GM18868 (cell line): ENCODE results near the gene SLC66A2.
A peak's percentile ranks its signal among the peaks of the same experiment; 100 is the strongest.
"Not testable (repeated sequence)": the region's sequence is repeated elsewhere in the genome, so short reads cannot be mapped to it uniquely, and the experiment has no call there.

ENCODE experiments used
- ATAC-seq: cut with Tn5 transposase; IDR thresholded peaks from one replicate; pipeline ENCODE4 v1.9.1; 2021; ENCODE audit warnings: mild to moderate bottlenecking, moderate library complexity; ENCODE audit not compliant: unreplicated experiment

The SLC66A2 gene

DNA sequence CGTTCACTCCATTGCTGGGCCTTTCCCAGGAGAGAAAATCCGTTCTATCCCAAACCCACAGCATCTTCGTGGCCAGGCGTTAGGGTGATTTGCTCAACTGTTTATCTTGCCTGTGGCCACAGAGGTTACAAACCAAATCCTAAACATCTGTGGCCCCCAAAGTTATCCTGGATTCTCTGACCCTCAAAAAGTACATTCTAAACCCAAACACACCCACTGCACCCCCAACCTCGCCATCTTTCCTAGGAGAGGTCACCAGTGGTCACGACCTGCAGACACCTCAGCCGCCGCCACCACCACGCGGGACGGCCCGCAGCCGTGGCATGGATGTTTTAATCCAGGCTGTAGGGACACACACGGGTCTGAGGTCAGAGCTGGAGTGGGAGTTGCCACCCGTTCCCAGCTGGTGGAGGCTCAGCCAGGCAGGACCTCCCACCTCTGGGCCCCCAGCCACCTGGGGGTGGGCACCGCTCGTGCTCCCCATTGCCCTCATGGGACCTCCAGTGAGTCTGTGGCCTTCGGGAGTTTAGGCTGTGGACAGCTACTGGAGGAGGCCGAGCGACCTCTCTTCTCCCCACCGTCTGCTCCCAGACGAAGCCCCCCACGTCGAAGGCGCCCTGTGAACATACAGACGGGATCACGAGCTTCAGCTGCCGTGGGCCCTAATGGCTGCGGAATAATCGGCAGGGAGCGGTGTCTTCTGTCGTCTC lies 81.7 kb downstream of the SLC66A2 start:
- no peak for ATAC-seq

GRCh38 chr18:79868811-79869541 lies 82.5 kb downstream of the SLC66A2 start:
- ATAC-seq, result no peak

GRCh38 chr18:79868168-79868784 lies 83.2 kb downstream of the SLC66A2 start:
- ATAC-seq, result no peak

DNA sequence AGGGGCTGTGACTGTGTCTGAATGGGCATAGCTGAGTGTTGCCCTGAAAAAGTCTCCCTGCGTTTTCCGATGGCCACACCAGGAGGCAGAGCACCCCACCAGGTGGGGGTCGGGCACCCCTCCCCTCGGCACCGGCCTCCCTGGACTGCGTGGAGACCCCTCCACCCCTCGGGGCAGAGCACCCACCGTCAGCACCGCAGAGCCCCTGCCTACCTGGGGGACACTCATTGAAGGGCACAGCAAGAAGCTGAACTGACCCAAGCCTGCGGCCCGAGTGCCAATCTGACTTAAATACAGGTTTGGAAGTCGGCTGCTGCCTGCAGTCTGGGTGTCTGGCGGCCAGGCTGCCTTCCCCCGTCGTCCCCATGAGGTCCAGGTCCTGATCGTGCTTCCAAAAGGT lies 83.8 kb downstream of the SLC66A2 start:
- ATAC-seq, result no peak

- ATAC-seq, result no peak
Observed at GRCh38 chr18:79866889-79867574, 84.4 kb downstream of the SLC66A2 start.

- ATAC-seq, result not testable (repeated sequence)
Observed at GRCh38 chr18:79865951-79866350, 85.5 kb downstream of the SLC66A2 start.

DNA sequence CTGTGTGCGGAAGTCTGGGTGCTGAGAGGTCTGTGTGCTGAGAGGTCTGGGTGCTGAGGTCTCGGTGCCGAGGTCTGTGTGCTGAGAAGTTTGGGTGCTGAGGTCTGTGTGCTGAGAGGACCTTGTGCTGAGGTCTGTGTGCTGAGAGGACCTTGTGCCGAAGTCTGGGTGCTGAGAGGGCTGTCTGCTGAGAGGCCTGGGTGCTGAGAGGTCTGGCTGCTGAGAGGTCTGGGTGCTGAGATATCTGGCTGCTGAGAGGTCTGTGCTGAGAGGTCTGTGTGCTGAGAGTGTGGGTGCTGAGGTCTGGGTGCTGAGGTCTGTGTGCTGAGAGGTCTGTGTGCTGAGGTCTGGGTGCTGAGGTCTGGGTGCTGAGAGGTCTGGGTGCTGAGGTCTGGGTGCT lies 86.5 kb downstream of the SLC66A2 start:
- ATAC-seq, result not testable (repeated sequence)

DNA sequence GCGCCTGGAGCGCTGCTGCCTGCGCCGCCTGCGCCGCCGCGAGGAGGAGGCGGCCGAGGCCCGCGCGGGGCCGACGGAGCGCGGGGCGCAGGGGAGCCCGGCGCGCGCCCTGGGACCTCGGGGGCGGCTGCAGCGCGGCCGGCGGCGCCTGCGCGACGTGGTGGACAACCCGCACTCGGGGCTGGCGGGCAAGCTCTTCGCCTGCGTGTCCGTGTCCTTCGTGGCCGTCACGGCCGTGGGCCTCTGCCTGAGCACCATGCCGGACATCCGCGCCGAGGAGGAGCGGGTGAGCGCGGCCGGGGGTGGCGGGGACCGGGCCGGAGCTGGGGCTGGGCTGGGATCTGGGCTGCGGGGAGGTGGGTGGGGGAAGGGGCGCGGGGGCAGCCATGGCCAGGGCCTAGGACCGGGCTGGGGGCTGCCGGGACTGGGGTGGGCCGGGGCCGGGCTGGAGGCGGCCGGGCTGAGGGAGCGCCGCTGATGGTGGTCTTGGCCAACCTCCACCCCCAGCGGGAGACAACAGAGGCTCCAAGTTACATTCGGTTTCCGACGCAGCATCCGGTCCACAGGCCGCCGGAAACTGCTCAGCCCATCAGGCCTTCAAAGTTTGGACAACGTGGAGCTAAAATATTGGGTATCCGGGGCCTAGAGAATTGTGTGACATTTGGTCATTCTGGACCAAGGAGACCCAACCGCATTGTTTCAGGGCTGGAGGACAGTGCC lies 87.3 kb downstream of the SLC66A2 start:
- ATAC-seq, result no peak

DNA sequence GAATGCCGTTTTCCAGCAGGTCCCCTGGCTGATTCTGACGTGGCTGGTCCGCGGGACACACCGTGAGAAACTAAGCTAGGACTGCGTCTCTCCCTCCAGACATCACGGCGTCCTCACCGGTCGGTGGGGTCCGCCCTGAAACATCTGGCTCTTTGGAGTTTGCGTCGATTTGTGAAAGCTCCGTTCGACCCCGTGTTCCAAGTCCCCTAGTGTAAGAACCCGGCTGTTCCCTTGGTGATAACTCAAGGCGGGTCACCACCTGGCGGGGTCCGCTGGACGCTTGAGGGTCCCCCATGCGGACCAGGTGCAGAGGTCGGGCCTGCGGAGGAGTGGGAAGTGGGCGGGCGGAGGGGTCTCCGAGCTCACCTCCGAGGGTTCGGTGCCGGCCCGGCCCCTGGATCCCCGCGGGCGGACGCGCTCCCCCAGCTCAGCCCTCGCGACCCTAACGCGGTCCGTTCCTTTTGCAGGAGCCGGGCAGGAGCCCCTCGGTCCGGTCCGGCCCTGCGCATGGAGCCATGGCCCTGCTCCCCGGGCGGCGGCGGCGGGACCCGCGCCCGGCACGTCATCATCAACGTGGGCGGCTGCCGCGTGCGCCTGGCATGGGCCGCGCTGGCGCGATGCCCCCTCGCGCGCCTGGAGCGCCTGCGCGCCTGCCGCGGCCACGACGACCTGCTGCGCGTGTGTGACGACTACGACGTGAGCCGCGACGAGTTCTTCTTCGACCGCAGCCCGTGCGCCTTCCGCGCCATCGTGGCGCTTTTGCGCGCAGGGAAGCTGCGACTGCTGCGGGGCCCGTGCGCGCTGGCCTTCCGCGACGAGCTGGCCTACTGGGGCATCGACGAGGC lies 88.1 kb downstream of the SLC66A2 start:
- no peak for ATAC-seq

DNA sequence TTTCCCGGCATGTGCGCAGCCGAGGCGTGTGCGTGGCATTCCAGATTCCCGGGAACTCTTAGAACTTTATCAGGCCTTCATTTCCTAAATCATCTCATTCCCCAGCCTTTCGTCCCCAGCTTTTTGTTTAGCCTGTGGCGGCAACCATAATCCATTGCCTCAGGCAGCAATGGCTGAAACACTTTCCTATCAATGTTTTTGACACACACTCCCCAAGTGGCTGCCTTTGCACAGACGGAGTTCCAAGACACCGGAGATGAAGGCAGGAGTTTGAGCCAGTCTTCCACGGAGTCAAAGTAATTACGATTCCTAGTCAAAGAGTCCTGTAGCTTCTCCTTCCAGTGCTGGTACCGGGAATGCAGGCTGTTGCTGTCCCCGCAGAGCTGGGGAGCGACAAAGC lies 88.9 kb downstream of the SLC66A2 start:
- ATAC-seq, result no peak

- ATAC-seq, result no peak
Observed at GRCh38 chr18:79861687-79862086, 89.8 kb downstream of the SLC66A2 start.

DNA sequence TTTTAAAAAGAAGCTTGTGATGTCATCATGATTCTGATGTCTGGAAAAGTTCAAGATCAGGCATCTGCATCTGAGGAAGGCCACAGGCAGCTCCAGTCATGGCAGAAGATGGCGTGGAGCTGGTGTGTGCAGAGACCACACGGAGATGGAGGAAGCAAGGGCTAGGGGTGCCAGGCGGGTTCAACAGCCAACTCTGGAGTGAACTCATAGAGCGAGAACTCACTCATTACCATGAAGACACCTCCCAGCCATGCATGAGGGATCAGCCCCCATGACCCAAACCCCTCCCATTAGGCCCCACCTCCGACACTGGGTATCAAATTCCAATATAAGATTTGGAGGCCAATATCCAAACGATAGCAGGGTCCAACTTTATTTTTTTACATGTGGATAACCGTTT lies 92.1 kb downstream of the SLC66A2 start:
- ATAC-seq, result no peak

DNA sequence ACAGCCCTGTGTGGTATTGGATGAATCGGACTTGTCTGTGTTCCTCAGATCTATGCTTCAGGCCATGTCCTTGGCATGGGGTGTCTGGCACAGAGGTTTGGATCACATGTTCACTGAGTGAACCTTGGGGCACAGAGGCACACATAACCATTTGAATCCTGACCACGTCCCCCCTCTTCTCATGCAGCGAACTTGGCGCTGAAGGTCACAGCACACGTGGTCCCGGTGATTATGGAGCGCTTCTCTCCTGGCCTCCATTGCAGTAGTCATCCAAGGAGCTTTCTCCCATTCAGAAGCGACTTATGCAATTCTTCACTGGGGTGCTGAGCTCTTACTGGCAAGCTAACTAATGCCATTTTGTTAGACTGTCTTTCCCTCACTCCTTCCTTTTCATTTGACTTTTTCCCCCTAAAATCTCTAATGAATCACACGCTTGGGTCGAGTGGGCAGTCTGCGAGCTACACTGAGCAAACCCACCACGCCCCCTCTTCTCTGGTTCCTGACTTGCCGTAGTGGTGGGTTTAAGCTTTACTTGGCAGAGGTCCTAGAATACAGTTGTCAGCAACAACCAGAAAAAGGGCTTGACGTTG lies 94.3 kb downstream of the SLC66A2 start:
- ATAC-seq, result no peak

GRCh38 chr18:79856119-79857007 lies 95.1 kb downstream of the SLC66A2 start:
- peak; percentile 56 for ATAC-seq

GRCh38 chr18:79855147-79855933 lies 96.1 kb downstream of the SLC66A2 start:
- peak; percentile 90 for ATAC-seq

- no peak for ATAC-seq
Observed at GRCh38 chr18:79853993-79854364, 97.5 kb downstream of the SLC66A2 start.

- no peak for ATAC-seq
Observed at GRCh38 chr18:79853303-79853992, 98.0 kb downstream of the SLC66A2 start.
